HG02884 (cell line): ENCODE measurements around the gene THSD4.
"Not testable (repeated sequence)": the region's sequence is repeated elsewhere in the genome, so short reads cannot be mapped to it uniquely, and the experiment has no call there.

Source experiments
- ATAC-seq: cut with Tn5 transposase; IDR thresholded peaks from one replicate; pipeline ENCODE4 v1.9.1; 2021; ENCODE audit warnings: mild to moderate bottlenecking, moderate library complexity; ENCODE audit not compliant: unreplicated experiment

THSD4 gene

GRCh38 chr15:71252044-71252739, 136.9 kb downstream of the THSD4 start:
- no peak for ATAC-seq

- no peak for ATAC-seq
Measured at GRCh38 chr15:71252740-71253047, 137.4 kb downstream of the THSD4 start.

- no peak for ATAC-seq
Measured at GRCh38 chr15:71254491-71254890, 139.2 kb downstream of the THSD4 start.

GRCh38 chr15:71256934-71257664, 141.8 kb downstream of the THSD4 start:
- no peak for ATAC-seq

DNA sequence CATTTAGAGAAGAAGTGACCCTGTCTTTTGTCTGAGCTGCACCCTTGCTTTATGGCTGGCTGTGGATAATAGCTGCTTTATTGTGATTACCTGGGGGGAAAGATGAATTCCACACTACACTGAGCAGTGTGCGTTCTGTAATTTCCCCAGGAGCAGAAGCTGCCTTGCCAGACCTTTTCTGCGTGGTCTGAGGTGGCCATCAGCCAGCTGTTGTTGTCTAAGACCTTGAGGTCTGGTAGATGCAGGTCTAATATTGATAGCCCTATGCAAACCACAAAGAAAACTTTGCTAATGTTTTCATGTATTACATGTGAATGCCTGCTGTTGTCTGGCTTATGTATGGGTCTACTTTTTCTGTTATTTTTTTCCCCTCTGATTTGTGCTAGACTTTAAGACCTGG, 144.6 kb downstream of the THSD4 start:
- no peak for ATAC-seq

GRCh38 chr15:71261418-71261817, 146.1 kb downstream of the THSD4 start:
- no peak for ATAC-seq

DNA sequence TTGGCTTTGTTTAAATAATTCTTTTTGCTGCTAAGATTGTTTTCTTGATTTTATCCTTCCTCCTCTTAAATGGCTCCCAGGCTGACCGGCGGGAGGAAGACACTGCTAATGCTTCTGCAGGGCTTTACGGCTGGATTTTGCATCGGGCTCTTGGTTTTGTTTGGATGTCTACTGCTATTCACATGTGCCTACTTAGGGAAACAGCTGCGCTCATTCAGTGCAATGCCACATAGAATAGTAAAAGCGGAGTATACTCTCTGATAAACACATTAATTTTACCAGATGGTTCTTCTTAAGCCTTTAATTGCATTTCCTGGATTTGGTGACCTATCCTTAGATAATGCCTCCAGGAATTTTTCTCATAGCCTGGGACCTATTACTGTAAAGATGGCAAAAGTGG, 146.6 kb downstream of the THSD4 start:
- no peak for ATAC-seq

DNA sequence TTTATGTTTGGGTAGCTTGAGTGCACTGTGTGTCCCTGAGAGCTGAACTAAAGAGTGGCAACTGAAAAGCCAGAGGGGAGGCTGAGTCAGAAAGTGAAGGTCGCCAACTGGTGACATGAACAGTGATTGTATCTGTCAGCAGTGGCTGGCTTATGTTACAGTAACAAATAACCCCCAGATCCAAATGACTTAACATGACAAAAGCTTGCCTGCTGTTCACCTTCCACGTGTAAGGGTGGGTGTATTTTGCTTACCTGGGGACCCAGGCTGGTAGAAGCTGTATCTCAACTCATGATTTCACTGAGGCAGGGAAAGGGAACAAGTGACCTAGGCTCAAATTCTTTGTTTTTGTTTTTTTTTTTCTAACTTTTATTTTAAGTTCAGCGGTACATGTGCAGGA, 147.3 kb downstream of the THSD4 start:
- ATAC-seq: no peak

DNA sequence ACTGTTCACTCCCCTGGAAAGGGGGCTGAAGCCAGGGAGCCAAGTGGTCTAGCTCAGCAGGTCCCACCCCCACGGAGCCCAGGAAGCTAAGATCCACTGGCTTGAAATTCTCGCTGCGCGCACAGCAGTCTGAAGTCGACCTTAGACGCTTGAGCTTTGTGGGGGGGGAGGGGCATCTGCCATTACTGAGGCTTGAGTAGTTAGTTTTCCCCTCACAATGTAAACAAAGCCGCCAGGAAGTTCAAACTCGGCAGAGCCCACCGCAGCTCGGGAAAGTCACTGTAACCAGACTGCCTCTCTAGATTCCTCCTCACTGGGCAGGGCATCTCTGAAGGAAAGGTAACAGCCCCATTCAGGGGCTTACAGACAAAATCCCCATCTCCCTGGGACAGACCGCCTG, 150.3 kb downstream of the THSD4 start:
- ATAC-seq: not testable (repeated sequence)

GRCh38 chr15:71271327-71271726, 156.1 kb downstream of the THSD4 start:
- no peak for ATAC-seq

- no peak for ATAC-seq
Measured at GRCh38 chr15:71272932-71273331, 157.7 kb downstream of the THSD4 start.

DNA sequence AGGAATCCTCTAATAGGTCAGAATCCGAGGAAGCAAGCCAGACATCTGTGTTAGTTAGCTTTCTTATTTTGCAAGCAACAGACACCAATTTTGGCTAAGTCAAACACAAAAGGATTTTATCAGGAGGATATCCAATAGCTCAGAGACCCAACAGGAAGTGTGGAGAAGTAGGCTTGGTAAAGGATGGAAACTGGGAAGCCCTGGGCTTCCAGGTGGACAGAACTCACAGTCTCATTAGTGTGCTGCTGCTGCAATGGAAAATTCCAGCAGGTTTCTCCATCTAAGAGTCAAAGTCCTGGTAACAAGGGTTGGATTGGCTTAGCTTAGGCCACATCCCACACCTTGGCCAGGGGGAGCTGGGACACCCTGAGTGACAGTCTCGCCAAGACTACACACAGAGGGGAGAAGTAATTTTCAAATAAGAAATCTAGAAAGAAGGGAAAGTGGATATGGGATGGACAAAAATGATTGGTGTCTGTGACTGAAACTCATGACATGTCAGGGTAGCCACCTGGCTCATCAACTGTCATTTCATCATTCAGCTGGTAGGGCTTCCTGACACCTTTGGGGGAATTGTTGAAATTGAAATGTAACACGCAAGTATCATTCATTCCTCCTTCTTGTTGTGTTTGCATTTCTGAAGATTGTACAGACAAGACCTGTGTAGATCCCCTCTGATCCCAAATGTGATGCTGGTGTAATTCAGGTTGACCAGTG, 158.6 kb downstream of the THSD4 start:
- ATAC-seq: no peak

GRCh38 chr15:71274448-71274798, 159.2 kb downstream of the THSD4 start:
- ATAC-seq: no peak

DNA sequence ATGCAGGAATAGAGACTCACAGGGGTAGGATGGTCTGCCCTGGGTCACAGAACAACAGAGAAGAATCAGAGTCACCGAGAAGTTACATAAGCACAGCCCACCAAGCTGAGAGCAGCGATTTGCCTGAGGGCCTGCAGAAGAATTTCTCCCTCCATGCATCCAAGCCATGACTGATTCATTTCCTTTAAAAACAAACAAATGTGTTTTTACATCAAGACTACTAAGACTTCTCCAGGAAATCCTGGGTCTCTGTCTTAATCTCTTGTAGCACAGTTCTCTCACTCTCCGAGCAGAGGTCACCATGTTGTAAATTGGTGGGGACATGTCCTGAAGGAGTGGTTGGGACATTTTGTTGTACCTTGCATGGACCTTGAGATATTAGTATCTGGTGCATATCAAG, 159.8 kb downstream of the THSD4 start:
- ATAC-seq: no peak

DNA sequence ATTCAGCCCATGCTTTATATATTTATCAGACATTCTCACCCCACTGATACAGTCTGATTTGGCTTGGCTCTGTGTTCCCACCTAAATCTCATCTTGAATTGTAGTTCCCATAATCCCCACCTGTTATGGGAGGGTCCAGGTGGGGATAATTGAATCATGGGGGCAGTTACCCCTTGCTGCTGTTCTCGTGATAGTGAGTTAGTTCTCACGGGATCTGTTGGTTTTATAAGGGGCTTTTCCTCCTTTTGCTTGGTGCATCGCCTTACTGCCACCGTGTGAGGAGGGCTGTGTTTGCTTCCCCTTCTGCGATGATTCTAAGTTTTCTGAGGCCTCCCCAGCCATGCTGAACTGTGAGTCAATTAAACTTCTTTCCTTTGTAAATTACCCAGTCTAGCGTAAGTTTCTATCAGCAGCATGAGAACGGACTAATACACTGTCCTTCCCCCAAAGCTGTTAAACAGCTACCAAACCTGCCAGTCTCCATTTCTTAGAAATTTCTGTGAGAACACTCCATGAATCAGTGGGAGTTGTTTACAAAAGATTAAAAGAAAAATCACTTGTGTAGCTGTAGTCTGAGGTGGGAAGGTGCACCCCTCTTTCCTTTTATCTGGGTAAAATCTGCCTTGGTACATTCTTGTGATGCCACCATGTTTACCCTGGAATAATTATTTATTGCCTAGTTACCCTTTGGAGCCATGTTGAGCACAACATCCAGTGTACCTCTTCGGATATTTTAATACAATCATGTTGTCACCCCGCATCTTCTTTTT, 160.5 kb downstream of the THSD4 start:
- no peak for ATAC-seq

DNA sequence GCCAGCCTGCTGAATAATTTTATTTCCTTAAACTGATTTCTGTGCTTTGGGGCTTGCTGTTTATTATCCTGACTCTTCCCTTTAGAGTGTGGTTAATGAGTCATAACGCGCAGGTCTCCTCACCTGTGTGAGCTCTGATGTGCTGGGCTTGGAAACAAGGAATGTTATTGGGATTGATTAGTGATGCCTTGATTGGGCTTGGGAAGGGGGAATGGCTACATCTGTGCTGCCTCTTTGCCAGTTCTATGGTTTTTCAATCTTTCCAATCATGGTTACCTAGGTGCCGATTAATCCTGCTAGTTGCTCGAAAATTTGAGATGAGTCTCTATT, 161.0 kb downstream of the THSD4 start:
- no peak for ATAC-seq

DNA sequence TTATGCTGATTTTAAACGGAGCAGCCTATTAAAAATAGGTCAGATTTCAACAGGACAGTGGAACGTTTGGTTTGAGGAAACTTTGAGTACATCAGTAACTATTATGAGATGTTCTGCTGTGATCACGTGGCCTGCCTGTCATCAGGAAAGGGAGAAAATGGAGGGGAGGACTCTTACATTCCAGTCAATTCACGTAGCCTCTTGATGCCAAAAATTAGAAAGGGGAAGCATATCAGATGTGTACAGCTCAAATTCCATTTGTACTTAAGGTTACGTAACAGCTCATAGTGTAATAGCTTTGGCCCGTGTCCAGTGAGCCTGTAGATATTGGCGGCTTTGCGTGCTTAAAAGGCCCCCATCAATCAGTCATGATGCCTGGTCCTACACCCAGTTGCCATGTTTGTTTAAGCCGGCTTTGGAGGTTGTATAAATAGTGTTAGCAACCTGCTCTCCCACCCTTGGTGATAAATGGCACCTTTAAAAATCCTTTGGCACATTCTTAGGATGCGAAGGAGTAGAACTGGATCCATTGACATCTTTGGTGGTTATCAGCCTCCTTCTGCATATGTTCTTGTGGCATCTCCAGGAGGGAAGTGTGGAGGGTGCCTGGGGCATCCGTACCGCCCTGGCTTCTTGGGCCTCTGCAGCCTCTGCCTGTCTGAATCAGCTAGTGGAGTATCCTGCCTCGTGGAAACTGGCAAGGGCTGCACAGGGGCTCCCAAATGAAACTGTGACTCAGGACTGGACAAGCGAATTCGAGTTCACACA, 163.9 kb downstream of the THSD4 start:
- ATAC-seq: no peak

DNA sequence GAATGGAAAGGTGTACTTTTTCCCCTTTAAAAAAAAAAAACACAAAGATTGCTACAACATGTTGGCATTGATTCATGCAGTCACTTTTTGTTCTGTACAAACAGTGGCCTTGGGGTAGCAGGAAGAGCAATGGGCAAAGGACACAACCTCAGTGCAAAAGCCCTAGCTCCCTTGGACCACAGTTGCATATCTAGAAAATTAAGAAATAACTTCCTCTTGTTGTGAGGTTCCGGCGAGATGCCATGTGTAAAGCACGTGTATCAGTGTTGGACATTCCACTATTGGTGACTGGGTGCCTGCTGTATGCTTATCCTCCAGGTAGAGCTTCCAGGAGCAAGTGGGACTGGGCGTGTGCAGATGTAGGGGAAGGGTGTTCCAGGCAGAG, 164.5 kb downstream of the THSD4 start:
- ATAC-seq: no peak

- ATAC-seq: no peak
Measured at GRCh38 chr15:71280206-71280605, 164.9 kb downstream of the THSD4 start.

GRCh38 chr15:71281256-71281655, 166.0 kb downstream of the THSD4 start:
- ATAC-seq: no peak

GRCh38 chr15:71282076-71282475, 166.8 kb downstream of the THSD4 start:
- no peak for ATAC-seq
